ENCODE data around the gene URM1.

URM1 gene

DNA sequence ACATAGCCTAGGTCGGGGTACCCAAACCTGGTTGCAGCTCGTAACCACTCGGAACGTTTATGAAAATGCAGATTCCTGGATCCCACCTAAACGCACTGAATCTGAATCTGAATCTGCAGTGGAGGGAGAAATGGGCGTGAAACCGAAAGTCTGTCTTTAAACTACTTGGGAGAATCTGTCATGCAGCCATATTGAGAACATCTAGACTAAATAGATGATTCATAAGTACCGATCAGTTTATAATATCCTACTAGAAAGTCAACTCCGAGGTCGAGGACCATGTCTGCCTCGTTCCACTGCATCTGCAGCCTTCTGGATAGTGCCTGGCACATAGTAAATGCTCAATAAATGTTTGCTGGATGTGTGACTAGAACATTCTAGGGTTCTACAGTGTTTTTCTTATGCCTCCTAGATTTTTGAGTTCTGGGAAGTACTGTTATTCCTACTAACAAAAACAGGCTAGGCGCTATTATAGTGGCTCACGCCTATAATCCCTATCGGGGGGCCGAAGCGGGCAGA lies 47.9 kb upstream of the URM1 start:
- Histone ChIP-seq H3K4me3 (ENCODE audit: low read length, poor library complexity, severe bottlenecking) (peak overlapping the region; percentile 95), H4K20me1 (ENCODE audit: insufficient read depth, low read length, poor library complexity, severe bottlenecking) (peaks cover 7% of the 10 kb centered on the region), H2AFZ (ENCODE audit: low read length) (peak overlapping the region; percentile 96), H3K4me1 (ENCODE audit: insufficient read depth, low read length, poor library complexity, severe bottlenecking) (peaks cover 8% of the 10 kb centered on the region), H3K79me2 (ENCODE audit: insufficient read depth, low read length) (peaks cover 38% of the 10 kb centered on the region), H3K9ac (ENCODE audit: low read depth, low read length, poor library complexity, severe bottlenecking) (peak overlapping the region; percentile 86), H3K9me2 (replicated peaks; ENCODE audit: low read depth, low read length) (no peaks in the 10 kb centered on the region), H3K9me3 (ENCODE audit: insufficient read depth, low read depth, low read length) (no peaks in the 10 kb centered on the region), H3K36me3 (ENCODE audit: insufficient read depth, low read length) (no peaks in the 10 kb centered on the region), H3K4me2 (ENCODE audit: low read depth, low read length, poor library complexity, severe bottlenecking) (peak overlapping the region; percentile 93), H3K27me3 (ENCODE audit: insufficient read depth, low read length, poor library complexity, severe bottlenecking) (no peaks in the 10 kb centered on the region), H3F3A (ENCODE audit: low read depth) (no peaks in the 10 kb centered on the region)
- TF ChIP-seq, protein P1, sequence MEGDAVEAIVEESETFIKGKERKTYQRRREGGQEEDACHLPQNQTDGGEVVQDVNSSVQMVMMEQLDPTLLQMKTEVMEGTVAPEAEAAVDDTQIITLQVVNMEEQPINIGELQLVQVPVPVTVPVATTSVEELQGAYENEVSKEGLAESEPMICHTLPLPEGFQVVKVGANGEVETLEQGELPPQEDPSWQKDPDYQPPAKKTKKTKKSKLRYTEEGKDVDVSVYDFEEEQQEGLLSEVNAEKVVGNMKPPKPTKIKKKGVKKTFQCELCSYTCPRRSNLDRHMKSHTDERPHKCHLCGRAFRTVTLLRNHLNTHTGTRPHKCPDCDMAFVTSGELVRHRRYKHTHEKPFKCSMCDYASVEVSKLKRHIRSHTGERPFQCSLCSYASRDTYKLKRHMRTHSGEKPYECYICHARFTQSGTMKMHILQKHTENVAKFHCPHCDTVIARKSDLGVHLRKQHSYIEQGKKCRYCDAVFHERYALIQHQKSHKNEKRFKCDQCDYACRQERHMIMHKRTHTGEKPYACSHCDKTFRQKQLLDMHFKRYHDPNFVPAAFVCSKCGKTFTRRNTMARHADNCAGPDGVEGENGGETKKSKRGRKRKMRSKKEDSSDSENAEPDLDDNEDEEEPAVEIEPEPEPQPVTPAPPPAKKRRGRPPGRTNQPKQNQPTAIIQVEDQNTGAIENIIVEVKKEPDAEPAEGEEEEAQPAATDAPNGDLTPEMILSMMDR (conservative IDR thresholded peaks at IDR 0.05; ENCODE audit: low read length) = no peak
- no peak for TF ChIP-seq EZH2phosphoT487 (IDR thresholded peaks at IDR 0.05; ENCODE audit: borderline replicate concordance)

DNA sequence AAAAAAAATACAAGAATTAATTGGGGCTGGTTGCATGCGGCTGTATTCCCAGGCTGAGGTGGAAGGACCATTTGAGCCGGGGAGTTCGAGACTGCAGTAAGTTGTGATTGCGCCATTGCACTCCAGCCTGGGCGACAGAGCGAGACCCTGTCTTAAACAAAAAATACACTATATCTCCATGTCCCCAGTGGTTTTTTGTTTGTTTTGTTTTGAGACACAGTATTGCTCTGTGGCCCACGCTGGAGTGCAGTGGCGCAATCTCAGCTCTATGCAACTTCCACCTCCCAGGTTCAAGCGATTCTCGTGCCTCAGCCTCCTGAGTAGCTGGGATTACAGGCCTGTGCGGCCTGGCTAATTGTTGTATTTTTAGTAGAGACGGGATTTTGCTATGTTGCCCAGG lies 47.4 kb upstream of the URM1 start:
- H4K20me1 ChIP-seq (ENCODE audit: insufficient read depth, low read length, poor library complexity, severe bottlenecking) = peaks cover 7% of the 10 kb centered on the region
- peak overlapping the region; percentile 95 for H3K4me3 ChIP-seq (ENCODE audit: low read length, poor library complexity, severe bottlenecking)
- H2AFZ ChIP-seq (ENCODE audit: low read length) = no peak overlapping the region
- no peaks in the 10 kb centered on the region for H3K9me2 ChIP-seq (replicated peaks; ENCODE audit: low read depth, low read length)
- H3K4me2 ChIP-seq (ENCODE audit: low read depth, low read length, poor library complexity, severe bottlenecking) = peak overlapping the region; percentile 93
- peaks cover 38% of the 10 kb centered on the region for H3K79me2 ChIP-seq (ENCODE audit: insufficient read depth, low read length)
- H3K9ac ChIP-seq (ENCODE audit: low read depth, low read length, poor library complexity, severe bottlenecking) = peak overlapping the region; percentile 86
- no peaks in the 10 kb centered on the region for H3K9me3 ChIP-seq (ENCODE audit: insufficient read depth, low read depth, low read length)
- peaks cover 8% of the 10 kb centered on the region for H3K4me1 ChIP-seq (ENCODE audit: insufficient read depth, low read length, poor library complexity, severe bottlenecking)
- H3F3A ChIP-seq (ENCODE audit: low read depth) = no peaks in the 10 kb centered on the region
- no peak for TF ChIP-seq EZH2phosphoT487 (IDR thresholded peaks at IDR 0.05; ENCODE audit: borderline replicate concordance)
- TF ChIP-seq, protein P1 (conservative IDR thresholded peaks at IDR 0.05; ENCODE audit: low read length) = no peak
- H3K27me3 ChIP-seq (ENCODE audit: insufficient read depth, low read length, poor library complexity, severe bottlenecking) = no peaks in the 10 kb centered on the region
- no peaks in the 10 kb centered on the region for H3K36me3 ChIP-seq (ENCODE audit: insufficient read depth, low read length)

DNA sequence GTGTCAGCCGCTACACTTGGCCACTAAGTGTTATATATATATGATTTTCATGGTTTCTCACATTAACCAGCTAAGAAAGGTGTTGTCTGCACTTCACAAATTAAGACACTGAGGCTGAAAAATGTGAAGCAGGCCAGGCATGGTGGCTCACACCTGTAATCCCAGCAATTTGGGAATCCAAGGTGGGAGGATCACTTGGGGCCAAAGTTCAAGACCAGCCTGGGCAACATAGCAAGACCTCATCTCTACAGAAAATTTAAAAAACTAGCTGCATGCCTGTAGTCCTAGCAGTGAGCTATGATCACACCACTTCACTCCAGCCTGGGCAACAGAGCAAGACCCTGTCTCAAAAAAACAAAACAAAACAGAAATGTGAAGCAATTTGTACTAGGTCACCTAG lies 46.8 kb upstream of the URM1 start:
- Histone ChIP-seq H3K4me1 (ENCODE audit: insufficient read depth, low read length, poor library complexity, severe bottlenecking) (peaks cover 8% of the 10 kb centered on the region), H3K4me3 (ENCODE audit: low read length, poor library complexity, severe bottlenecking) (no peak overlapping the region), H3K4me2 (ENCODE audit: low read depth, low read length, poor library complexity, severe bottlenecking) (peak overlapping the region; percentile 93), H3F3A (ENCODE audit: low read depth) (no peaks in the 10 kb centered on the region), H3K36me3 (ENCODE audit: insufficient read depth, low read length) (no peaks in the 10 kb centered on the region), H3K9me3 (ENCODE audit: insufficient read depth, low read depth, low read length) (no peaks in the 10 kb centered on the region), H3K79me2 (ENCODE audit: insufficient read depth, low read length) (peaks cover 38% of the 10 kb centered on the region), H3K9me2 (replicated peaks; ENCODE audit: low read depth, low read length) (no peaks in the 10 kb centered on the region), H2AFZ (ENCODE audit: low read length) (no peak overlapping the region), H3K9ac (ENCODE audit: low read depth, low read length, poor library complexity, severe bottlenecking) (no peak overlapping the region), H3K27me3 (ENCODE audit: insufficient read depth, low read length, poor library complexity, severe bottlenecking) (no peaks in the 10 kb centered on the region), H4K20me1 (ENCODE audit: insufficient read depth, low read length, poor library complexity, severe bottlenecking) (peaks cover 7% of the 10 kb centered on the region)
- TF ChIP-seq, protein P1 (conservative IDR thresholded peaks at IDR 0.05; ENCODE audit: low read length) = no peak
- no peak for TF ChIP-seq EZH2phosphoT487 (IDR thresholded peaks at IDR 0.05; ENCODE audit: borderline replicate concordance)

All from Loucy (cell line).